Neural cell (in vitro differentiated cells): ENCODE results near the gene SLCO4A1. TPM values are rescaled to one million over a fixed set of nuclear protein-coding genes. Genes with fewer than 3 reads are reported as not detected.

Experiments
- H2AFZ ChIP-seq: fragments of 200-600, 300-800 bp; sonication (generic), shearing (Covaris generic); 2 replicates; pipeline ENCODE4 v1.6.0; 2014; ENCODE audit warnings: low read depth, mild to moderate bottlenecking, antibody characterized with exemption, low read length, moderate library complexity
- H3F3A ChIP-seq: fragments of 200-600 bp; shearing (Covaris generic); 2 replicates; pipeline ENCODE4 v1.6.1; 2016; ENCODE audit warnings: mild to moderate bottlenecking, moderate library complexity, mixed read lengths, antibody characterized with exemption, low read length; ENCODE audit not compliant: insufficient read depth, poor library complexity, severe bottlenecking
- H3K27ac ChIP-seq: fragments of 200-600, 300-800 bp; sonication (generic), shearing (Covaris generic); 2 replicates; pipeline ENCODE4 v1.5.1; 2014; ENCODE audit warnings: mild to moderate bottlenecking, low read length, moderate library complexity
- H3K27me3 ChIP-seq: fragments of 300-800, 200-600 bp; sonication (generic), shearing (Covaris generic); 2 replicates; pipeline ENCODE4 v1.6.0; 2014; ENCODE audit warnings: mild to moderate bottlenecking, low read depth, low read length, moderate library complexity; ENCODE audit not compliant: insufficient read depth
- H3K36me3 ChIP-seq: fragments of 300-800, 200-600 bp; sonication (generic), shearing (Covaris generic); 2 replicates; pipeline ENCODE4 v1.5.1; 2014; ENCODE audit warnings: mild to moderate bottlenecking, antibody characterized with exemption, low read length, moderate library complexity; ENCODE audit not compliant: insufficient read depth
- H3K4me2 ChIP-seq: fragments of 300-800, 200-600 bp; sonication (generic), shearing (Covaris generic); 2 replicates; pipeline ENCODE4 v1.6.0; 2014; ENCODE audit warnings: mild to moderate bottlenecking, low read length
- H3K4me3 ChIP-seq: fragments of 300-800, 200-600 bp; sonication (generic), shearing (Covaris generic); 2 replicates; pipeline ENCODE4 v1.5.1; 2014; ENCODE audit warnings: mild to moderate bottlenecking, low read length, moderate library complexity
- H3K79me2 ChIP-seq: fragments of 200-600 bp; shearing (Covaris generic); replicated peaks from 2 replicates; pipeline ENCODE4 v1.6.0; 2014; ENCODE audit warnings: mild to moderate bottlenecking, low read length, moderate library complexity; ENCODE audit not compliant: insufficient read depth
- H3K9ac ChIP-seq: fragments of 300-800, 200-600 bp; sonication (generic), shearing (Covaris generic); 2 replicates; pipeline ENCODE4 v1.6.1; 2016; ENCODE audit warnings: mild to moderate bottlenecking, low read length, mixed read lengths
- H3K9me2 ChIP-seq: fragments of 200-600 bp; shearing (Covaris generic); 2 replicates; pipeline ENCODE4 v1.6.1; 2016; ENCODE audit warnings: mild to moderate bottlenecking, low read length, mixed read lengths; ENCODE audit not compliant: insufficient read depth
- H3K9me3 ChIP-seq: fragments of 200-600, 300-800 bp; sonication (generic), shearing (Covaris generic); 2 replicates; pipeline ENCODE4 v1.6.1; 2016; ENCODE audit warnings: mild to moderate bottlenecking, mixed run types, low read length, moderate library complexity, mixed read lengths
- H4K20me1 ChIP-seq: fragments of 200-600 bp; shearing (Covaris generic); 2 replicates; pipeline ENCODE4 v1.6.1; 2016; ENCODE audit warnings: mild to moderate bottlenecking, mixed run types; ENCODE audit not compliant: insufficient read depth
- CTCF ChIP-seq: fragments of 450-650 bp; IDR thresholded peaks from 2 replicates; pipeline ENCODE4 v1.5.1; 2014; ENCODE audit warnings: antibody characterized with exemption, mild to moderate bottlenecking, moderate library complexity; ENCODE audit not compliant: poor library complexity, severe bottlenecking
- EP300 ChIP-seq: fragments of 450-650 bp; conservative IDR thresholded peaks from 2 replicates; pipeline ENCODE4 v1.6.1; 2014; ENCODE audit warnings: antibody characterized with exemption, mild to moderate bottlenecking, moderate library complexity; ENCODE audit not compliant: poor library complexity, severe bottlenecking
- EZH2 ChIP-seq: fragments of 200-600, 300-800 bp; shearing (Covaris generic), sonication (generic); IDR thresholded peaks from 2 replicates; pipeline ENCODE4 v1.6.1; 2014; ENCODE audit warnings: antibody characterized with exemption, low read length, borderline replicate concordance, mild to moderate bottlenecking; ENCODE audit not compliant: insufficient read depth, poor library complexity, severe bottlenecking
- MXI1 ChIP-seq: fragments of 450-650 bp; conservative IDR thresholded peaks from 2 replicates; pipeline ENCODE4 v1.6.1; 2014; ENCODE audit warnings: antibody characterized with exemption, mild to moderate bottlenecking; ENCODE audit not compliant: poor library complexity, severe bottlenecking
- POLR2AphosphoS5 ChIP-seq: IDR thresholded peaks from 2 replicates; pipeline ENCODE4 v1.6.1; 2012
- RAD21 ChIP-seq: fragments of 450-650 bp; conservative IDR thresholded peaks from 2 replicates; pipeline ENCODE4 v1.6.1; 2014; ENCODE audit warnings: antibody characterized with exemption, mild to moderate bottlenecking, moderate library complexity
- SMC3 ChIP-seq: fragments of 450-650 bp; conservative IDR thresholded peaks from 2 replicates; pipeline ENCODE4 v1.6.1; 2014; ENCODE audit warnings: antibody characterized with exemption, mild to moderate bottlenecking, moderate library complexity; ENCODE audit not compliant: poor library complexity
- TAF1 ChIP-seq: IDR thresholded peaks from 2 replicates; pipeline ENCODE4 v1.6.1; 2012; ENCODE audit warnings: low read depth
- polyA plus RNA-seq: library from polyadenylated mRNA; depleted of rRNA; stranded (reverse); fragments of >200 nt; gene quantifications from 2 replicates; pipeline ENCODE4 v1.2.3, GENCODE V29; 2014
- TF ChIP-seq, protein P1 (sequence below): IDR thresholded peaks from 2 replicates; pipeline ENCODE4 v1.6.1; 2012; ENCODE audit warnings: borderline replicate concordance

The SLCO4A1 gene
- polyA plus RNA-seq, 1 donor from 2014 or later: 3.5 TPM

DNA sequence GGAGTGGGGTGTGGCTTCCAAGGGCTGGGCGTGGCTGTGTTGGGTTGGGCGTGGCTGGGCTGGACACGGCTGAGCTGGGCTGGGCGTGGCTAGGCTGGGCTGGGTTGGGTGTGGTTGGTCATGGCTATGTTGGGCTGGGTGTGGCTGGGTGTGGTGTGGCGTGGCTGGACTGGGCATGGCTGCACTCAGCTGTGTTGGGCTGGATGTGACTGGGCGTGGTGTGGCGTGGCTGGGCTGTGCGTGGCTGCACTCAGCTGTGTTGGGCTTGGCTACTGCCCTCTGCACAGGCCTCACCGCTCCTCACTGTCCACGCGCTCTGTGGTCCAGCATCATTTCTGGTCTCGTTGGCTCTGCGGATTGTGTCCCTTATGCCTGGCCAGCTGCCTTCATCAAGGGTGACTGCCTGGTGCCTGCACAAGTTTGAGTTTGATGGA lies 43.5 kb upstream of the SLCO4A1 start:
- H2AFZ ChIP-seq: no peak overlapping the region
- H3K4me3 ChIP-seq: no peak overlapping the region
- H3K9me2 ChIP-seq: no peaks in the 10 kb centered on the region
- H3K27me3 ChIP-seq: no peaks in the 10 kb centered on the region
- TF ChIP-seq TAF1: no peak
- no peak for TF ChIP-seq SMC3
- TF ChIP-seq MXI1: no peak
- TF ChIP-seq EP300: no peak
- TF ChIP-seq CTCF: no peak
- no peak for TF ChIP-seq EZH2
- no peak for TF ChIP-seq RAD21
- TF ChIP-seq, protein P1, sequence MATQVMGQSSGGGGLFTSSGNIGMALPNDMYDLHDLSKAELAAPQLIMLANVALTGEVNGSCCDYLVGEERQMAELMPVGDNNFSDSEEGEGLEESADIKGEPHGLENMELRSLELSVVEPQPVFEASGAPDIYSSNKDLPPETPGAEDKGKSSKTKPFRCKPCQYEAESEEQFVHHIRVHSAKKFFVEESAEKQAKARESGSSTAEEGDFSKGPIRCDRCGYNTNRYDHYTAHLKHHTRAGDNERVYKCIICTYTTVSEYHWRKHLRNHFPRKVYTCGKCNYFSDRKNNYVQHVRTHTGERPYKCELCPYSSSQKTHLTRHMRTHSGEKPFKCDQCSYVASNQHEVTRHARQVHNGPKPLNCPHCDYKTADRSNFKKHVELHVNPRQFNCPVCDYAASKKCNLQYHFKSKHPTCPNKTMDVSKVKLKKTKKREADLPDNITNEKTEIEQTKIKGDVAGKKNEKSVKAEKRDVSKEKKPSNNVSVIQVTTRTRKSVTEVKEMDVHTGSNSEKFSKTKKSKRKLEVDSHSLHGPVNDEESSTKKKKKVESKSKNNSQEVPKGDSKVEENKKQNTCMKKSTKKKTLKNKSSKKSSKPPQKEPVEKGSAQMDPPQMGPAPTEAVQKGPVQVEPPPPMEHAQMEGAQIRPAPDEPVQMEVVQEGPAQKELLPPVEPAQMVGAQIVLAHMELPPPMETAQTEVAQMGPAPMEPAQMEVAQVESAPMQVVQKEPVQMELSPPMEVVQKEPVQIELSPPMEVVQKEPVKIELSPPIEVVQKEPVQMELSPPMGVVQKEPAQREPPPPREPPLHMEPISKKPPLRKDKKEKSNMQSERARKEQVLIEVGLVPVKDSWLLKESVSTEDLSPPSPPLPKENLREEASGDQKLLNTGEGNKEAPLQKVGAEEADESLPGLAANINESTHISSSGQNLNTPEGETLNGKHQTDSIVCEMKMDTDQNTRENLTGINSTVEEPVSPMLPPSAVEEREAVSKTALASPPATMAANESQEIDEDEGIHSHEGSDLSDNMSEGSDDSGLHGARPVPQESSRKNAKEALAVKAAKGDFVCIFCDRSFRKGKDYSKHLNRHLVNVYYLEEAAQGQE: no peak
- no peak for TF ChIP-seq POLR2AphosphoS5
- no peaks in the 10 kb centered on the region for H3K79me2 ChIP-seq
- no peaks in the 10 kb centered on the region for H4K20me1 ChIP-seq
- no peaks in the 10 kb centered on the region for H3K9me3 ChIP-seq
- H3K27ac ChIP-seq: no peak overlapping the region
- no peak overlapping the region for H3K4me2 ChIP-seq
- no peak overlapping the region for H3K9ac ChIP-seq
- no peaks in the 10 kb centered on the region for H3K36me3 ChIP-seq
- no peaks in the 10 kb centered on the region for H3F3A ChIP-seq

DNA sequence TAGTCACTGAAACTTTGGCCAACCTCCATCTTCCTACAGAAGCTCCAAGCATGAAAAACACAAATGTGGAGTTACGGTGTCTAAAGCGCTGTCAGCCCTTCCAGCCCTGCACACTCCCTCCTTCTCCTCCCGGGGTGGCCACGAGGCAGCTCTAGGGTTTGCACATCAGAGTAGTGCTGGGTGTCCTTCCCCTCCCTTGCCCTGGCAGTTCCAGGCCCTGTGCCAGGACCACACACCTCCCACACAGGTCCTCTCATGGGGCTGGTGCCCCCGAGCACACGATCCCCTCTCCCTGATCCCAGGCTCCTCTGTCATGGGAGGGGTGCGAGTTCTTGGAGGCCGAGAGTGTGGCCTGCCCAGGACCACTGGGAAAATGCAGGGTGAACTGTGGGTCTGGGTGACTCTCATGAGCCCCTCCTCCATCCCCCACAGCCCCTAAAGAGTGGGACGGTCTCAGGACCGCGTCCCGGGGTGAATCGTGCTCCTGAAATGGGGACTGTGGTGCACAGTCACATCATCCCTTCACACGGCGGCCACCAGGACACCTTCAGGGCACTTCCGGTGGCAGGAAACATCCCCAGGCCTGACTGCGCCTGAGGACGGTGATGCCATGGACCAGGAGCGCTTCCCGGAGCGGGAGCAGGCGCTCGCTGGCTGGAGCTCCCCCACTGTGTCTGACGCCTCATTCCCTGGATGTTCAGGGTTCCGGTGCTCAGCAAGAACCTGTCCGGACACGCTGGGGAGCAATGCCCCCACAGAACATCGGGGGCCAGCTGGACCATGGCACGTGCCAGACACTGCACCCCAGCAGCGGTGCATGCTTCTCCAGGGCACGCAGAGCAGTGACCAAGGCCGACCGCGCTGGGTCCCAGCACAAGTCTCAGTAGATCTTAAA lies 42.8 kb upstream of the SLCO4A1 start:
- Histone ChIP-seq H3K79me2 (no peaks in the 10 kb centered on the region), H3K9ac (no peak overlapping the region), H3K4me2 (no peak overlapping the region), H3K27me3 (no peaks in the 10 kb centered on the region), H3K9me2 (no peaks in the 10 kb centered on the region), H3F3A (no peaks in the 10 kb centered on the region), H3K4me3 (no peak overlapping the region), H3K36me3 (no peaks in the 10 kb centered on the region), H2AFZ (no peak overlapping the region), H3K9me3 (no peaks in the 10 kb centered on the region), H3K27ac (no peak overlapping the region), H4K20me1 (no peaks in the 10 kb centered on the region)
- TF ChIP-seq EP300 (no peak), TAF1 (no peak), RAD21 (no peak), SMC3 (no peak), POLR2AphosphoS5 (no peak), EZH2 (no peak), CTCF (no peak), MXI1 (no peak)
- TF ChIP-seq, protein P1: no peak
